ENCODE data around the gene IL13.
"Not testable (repeated sequence)": the region's sequence is repeated elsewhere in the genome, so short reads cannot be mapped to it uniquely, and the experiment has no call there.

Gene IL13

DNA sequence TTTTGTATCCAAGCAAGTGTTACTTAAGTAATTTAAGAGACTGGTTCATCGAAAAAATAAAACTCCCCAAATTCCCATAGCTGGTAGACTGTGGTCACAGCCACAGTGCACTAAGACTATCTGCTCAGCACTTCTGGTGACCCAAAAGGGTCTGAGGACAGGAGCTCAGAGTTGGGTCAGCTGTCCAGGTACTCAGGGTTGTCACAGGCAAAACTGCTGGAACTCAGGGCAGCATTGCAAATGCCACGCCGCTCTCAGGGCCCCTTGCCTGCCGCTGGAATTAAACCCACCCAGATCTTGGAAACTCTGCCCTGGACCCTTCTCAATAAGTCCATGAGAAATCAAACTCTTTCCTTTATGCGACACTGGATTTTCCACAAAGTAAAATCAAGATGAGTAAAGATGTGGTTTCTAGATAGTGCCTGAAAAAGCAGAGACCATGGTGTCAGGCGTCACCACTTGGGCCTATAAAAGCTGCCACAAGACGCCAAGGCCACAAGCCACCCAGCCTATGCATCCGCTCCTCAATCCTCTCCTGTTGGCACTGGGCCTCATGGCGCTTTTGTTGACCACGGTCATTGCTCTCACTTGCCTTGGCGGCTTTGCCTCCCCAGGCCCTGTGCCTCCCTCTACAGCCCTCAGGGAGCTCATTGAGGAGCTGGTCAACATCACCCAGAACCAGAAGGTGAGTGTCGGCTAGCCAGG is at the start of gene IL13:
Gene IL13 (plus strand): TSS at position 498 of the 705 bp plus-strand sequence. CDS start 14 bp downstream, at position 512.
- Mint-ChIP-seq H3K27me3 (peaks cover 25% of the 10 kb centered on the region), H3K36me3 (no peaks in the 10 kb centered on the region), H3K4me3 (no peak within 1 kb of the TSS), H3K9me3 (no peaks in the 10 kb centered on the region), H3K27ac (no peak within 1 kb of the TSS), H3K4me1 (peaks cover 5% of the 10 kb centered on the region)

DNA sequence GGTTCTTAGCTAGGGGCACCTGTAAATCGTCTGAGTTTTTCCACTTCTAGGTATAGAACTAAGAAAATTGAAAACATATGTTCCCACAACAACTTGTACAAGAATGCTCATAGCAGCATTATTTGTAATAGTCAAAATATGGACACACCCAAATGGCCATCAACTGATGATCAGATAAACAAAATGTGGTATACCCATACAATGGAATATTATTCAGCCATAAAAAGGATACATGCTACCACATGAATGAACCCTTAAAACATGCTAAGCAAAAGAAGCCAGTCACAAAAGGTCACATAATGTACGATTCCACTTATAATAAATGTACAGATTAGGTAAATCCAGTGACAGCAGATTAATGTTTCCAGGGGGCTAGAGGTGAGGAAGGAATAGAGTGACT is 46.0 kb upstream of the IL13 start:
- H3K27me3 Mint-ChIP-seq = no peaks in the 10 kb centered on the region

DNA sequence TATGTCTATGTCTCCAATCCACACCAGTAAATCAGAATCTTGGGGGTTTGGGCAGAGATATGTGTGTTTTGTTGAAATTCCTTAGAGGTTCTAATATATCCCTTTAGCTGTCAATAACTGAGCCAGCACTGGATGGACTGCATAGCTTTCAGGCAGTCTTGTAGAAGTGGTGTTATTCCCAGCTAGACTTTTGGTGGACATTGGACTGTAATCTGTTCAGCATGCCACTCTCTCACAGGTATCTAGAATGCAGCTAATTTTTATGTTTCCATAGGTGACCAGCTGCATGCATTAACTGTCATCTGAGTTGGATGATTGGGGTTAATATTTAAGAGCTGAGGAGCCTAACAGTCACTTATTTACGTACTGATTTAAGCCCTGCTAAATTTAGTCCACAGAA is 45.1 kb upstream of the IL13 start:
- Mint-ChIP-seq H3K27me3 (no peaks in the 10 kb centered on the region), H3K9me3 (no peaks in the 10 kb centered on the region), H3K4me1 (no peaks in the 10 kb centered on the region), H3K27ac (no peak overlapping the region), H3K4me3 (no peak overlapping the region), H3K36me3 (peaks cover 20% of the 10 kb centered on the region)

More for the DNA sequence above, 46.0 kb upstream of the IL13 start:
- no peaks in the 10 kb centered on the region for H3K9me3 Mint-ChIP-seq
- peaks cover 17% of the 10 kb centered on the region for H3K36me3 Mint-ChIP-seq
- H3K4me3 Mint-ChIP-seq = no peak overlapping the region
- no peak overlapping the region for H3K27ac Mint-ChIP-seq
- H3K4me1 Mint-ChIP-seq = no peaks in the 10 kb centered on the region

- Mint-ChIP-seq H3K4me1 (no peaks in the 10 kb centered on the region), H3K27me3 (no peaks in the 10 kb centered on the region), H3K27ac (no peak overlapping the region), H3K4me3 (no peak overlapping the region), H3K36me3 (peaks cover 36% of the 10 kb centered on the region), H3K9me3 (no peaks in the 10 kb centered on the region)
These were observed 36.3 kb upstream of the IL13 start for GRCh38 chr5:132621699-132622098.

DNA sequence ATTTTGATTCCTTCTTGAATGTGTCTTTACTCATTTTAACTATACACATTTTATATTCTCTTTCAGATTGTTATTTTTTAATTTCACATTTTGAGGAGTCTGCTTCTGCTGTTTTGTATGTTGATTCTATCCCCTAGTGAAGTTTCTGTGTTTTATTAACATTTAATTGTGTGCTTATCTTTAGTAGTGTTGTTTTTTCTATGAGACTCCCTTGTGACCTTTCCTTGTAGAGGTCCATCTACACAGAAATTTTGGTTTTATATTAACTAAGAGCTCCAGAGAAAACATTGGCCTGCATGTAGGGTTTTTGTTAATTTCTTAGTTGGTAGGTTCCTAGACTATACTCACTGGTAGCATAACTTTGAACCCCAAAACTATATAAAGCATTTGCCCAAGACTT is 35.4 kb upstream of the IL13 start:
- no peaks in the 10 kb centered on the region for H3K27me3 Mint-ChIP-seq
- H3K36me3 Mint-ChIP-seq = peaks cover 39% of the 10 kb centered on the region
- H3K4me1 Mint-ChIP-seq = no peaks in the 10 kb centered on the region
- no peaks in the 10 kb centered on the region for H3K9me3 Mint-ChIP-seq
- no peak overlapping the region for H3K27ac Mint-ChIP-seq
- H3K4me3 Mint-ChIP-seq = no peak overlapping the region

GRCh38 chr5:132627470-132627869 is 30.5 kb upstream of the IL13 start:
- Mint-ChIP-seq H3K36me3 (peaks cover 18% of the 10 kb centered on the region), H3K4me3 (no peak overlapping the region), H3K9me3 (no peaks in the 10 kb centered on the region), H3K4me1 (no peaks in the 10 kb centered on the region), H3K27me3 (no peaks in the 10 kb centered on the region), H3K27ac (no peak overlapping the region)

- Mint-ChIP-seq H3K4me1 (no peaks in the 10 kb centered on the region), H3K27me3 (no peaks in the 10 kb centered on the region), H3K27ac (no peak overlapping the region), H3K4me3 (no peak overlapping the region), H3K9me3 (no peaks in the 10 kb centered on the region), H3K36me3 (peaks cover 11% of the 10 kb centered on the region)
These were observed 29.2 kb upstream of the IL13 start for GRCh38 chr5:132628814-132629213.

- no peaks in the 10 kb centered on the region for H3K4me1 Mint-ChIP-seq
- H3K4me3 Mint-ChIP-seq = no peak overlapping the region
- H3K36me3 Mint-ChIP-seq = peaks cover 12% of the 10 kb centered on the region
- H3K27me3 Mint-ChIP-seq = no peaks in the 10 kb centered on the region
- no peaks in the 10 kb centered on the region for H3K9me3 Mint-ChIP-seq
- H3K27ac Mint-ChIP-seq = no peak overlapping the region
These were observed 28.6 kb upstream of the IL13 start for GRCh38 chr5:132629230-132629944.

GRCh38 chr5:132633587-132633986 is 24.4 kb upstream of the IL13 start:
- not testable (repeated sequence) for H3K27me3 Mint-ChIP-seq, H3K4me1 Mint-ChIP-seq, H3K9me3 Mint-ChIP-seq, H3K27ac Mint-ChIP-seq, H3K4me3 Mint-ChIP-seq
- peaks cover 12% of the 10 kb centered on the region for H3K36me3 Mint-ChIP-seq

GRCh38 chr5:132635873-132636272 is 22.1 kb upstream of the IL13 start:
- no peak overlapping the region for H3K4me3 Mint-ChIP-seq
- H3K27me3 Mint-ChIP-seq = no peaks in the 10 kb centered on the region
- peaks cover 6% of the 10 kb centered on the region for H3K4me1 Mint-ChIP-seq
- H3K36me3 Mint-ChIP-seq = peaks cover 16% of the 10 kb centered on the region
- no peak overlapping the region for H3K27ac Mint-ChIP-seq
- no peaks in the 10 kb centered on the region for H3K9me3 Mint-ChIP-seq

DNA sequence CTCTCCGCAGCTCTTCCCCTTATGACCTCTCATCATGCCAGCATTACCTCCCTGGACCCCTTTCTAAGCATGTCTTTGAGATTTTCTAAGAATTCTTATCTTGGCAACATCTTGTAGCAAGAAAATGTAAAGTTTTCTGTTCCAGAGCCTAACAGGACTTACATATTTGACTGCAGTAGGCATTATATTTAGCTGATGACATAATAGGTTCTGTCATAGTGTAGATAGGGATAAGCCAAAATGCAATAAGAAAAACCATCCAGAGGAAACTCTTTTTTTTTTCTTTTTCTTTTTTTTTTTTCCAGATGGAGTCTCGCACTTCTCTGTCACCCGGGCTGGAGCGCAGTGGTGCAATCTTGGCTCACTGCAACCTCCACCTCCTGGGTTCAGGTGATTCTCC is 20.7 kb upstream of the IL13 start:
- Mint-ChIP-seq H3K27ac (no peak overlapping the region), H3K36me3 (peaks cover 18% of the 10 kb centered on the region), H3K9me3 (no peaks in the 10 kb centered on the region), H3K27me3 (no peaks in the 10 kb centered on the region), H3K4me3 (no peak overlapping the region), H3K4me1 (peaks cover 6% of the 10 kb centered on the region)

GRCh38 chr5:132639706-132640130 is 18.3 kb upstream of the IL13 start:
- H3K36me3 Mint-ChIP-seq = peaks cover 24% of the 10 kb centered on the region
- no peak overlapping the region for H3K4me3 Mint-ChIP-seq
- peaks cover 6% of the 10 kb centered on the region for H3K4me1 Mint-ChIP-seq
- no peaks in the 10 kb centered on the region for H3K9me3 Mint-ChIP-seq
- no peaks in the 10 kb centered on the region for H3K27me3 Mint-ChIP-seq
- H3K27ac Mint-ChIP-seq = no peak overlapping the region

GRCh38 chr5:132640613-132641012 is 17.4 kb upstream of the IL13 start:
- H3K9me3 Mint-ChIP-seq = no peaks in the 10 kb centered on the region
- H3K27ac Mint-ChIP-seq = no peak overlapping the region
- H3K36me3 Mint-ChIP-seq = peaks cover 26% of the 10 kb centered on the region
- peaks cover 2% of the 10 kb centered on the region for H3K4me1 Mint-ChIP-seq
- no peak overlapping the region for H3K4me3 Mint-ChIP-seq
- H3K27me3 Mint-ChIP-seq = no peaks in the 10 kb centered on the region

DNA sequence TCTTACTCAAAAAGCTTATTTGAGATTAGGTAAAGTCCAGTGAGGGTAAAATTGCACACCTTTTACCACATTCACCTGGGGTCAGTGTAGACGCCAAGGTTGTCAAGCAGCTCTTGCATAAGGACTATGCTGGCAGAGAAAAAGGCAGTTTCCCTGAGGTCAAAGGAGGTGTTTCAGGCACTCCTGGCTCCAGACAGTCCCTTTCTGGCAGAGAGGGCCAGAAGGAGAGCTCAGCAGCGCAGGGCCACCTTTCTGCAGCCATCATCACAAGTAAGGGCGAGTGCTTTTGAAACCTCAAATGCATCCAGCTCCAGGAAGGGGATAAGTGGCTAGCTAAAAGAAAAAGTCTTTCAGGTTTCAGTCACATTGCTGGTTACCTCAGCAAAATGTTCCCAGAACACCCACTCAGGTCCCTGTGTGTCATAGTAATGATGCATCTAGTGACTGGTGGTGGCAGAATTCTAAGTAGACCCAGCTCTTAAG is 16.7 kb upstream of the IL13 start:
- Mint-ChIP-seq H3K27ac (no peak overlapping the region), H3K4me3 (no peak overlapping the region), H3K9me3 (no peaks in the 10 kb centered on the region), H3K27me3 (no peaks in the 10 kb centered on the region), H3K4me1 (no peaks in the 10 kb centered on the region), H3K36me3 (peaks cover 26% of the 10 kb centered on the region)

DNA sequence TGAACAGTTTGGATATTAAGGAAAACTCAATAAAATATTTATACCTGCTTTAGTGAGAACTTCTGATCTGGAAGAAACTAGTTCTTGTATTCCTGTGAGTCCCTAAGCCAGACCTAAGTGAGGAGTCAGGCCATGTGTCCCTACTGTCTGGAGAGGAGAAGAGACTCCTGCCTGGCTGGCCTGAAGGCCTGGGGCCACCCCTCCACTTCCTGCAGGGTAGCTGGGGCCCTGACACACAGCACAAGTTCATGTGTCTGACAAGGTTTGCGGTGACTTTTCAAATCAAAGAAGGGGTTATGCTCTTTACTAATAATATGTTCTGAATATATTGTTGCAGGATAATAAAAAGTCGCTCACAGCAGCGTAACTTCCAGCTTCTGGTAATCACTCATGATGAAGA is 16.1 kb upstream of the IL13 start:
- H3K9me3 Mint-ChIP-seq = no peaks in the 10 kb centered on the region
- no peak overlapping the region for H3K4me3 Mint-ChIP-seq
- H3K27me3 Mint-ChIP-seq = no peaks in the 10 kb centered on the region
- no peak overlapping the region for H3K27ac Mint-ChIP-seq
- H3K36me3 Mint-ChIP-seq = peaks cover 26% of the 10 kb centered on the region
- no peaks in the 10 kb centered on the region for H3K4me1 Mint-ChIP-seq

DNA sequence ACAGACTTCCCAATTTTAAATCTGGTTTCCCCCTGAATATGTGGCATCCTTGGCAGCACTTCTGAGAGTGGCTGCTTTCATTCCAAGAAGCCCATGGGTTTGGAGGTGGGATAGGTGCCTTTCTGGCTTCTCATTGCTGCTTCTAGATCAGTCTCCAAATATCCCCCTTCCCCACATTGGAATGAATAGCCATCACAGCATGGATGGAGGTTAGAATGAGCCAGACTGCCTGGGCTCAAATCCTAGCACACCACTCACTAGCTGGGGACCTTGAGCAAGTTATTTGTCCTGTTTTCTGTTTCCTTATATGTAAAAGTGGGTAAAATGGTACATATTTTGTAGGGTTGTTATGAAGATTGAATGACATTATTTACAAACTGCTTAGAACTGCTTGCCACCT is 13.8 kb upstream of the IL13 start:
- H3K27ac Mint-ChIP-seq = no peak overlapping the region
- H3K9me3 Mint-ChIP-seq = peaks cover 9% of the 10 kb centered on the region
- H3K4me1 Mint-ChIP-seq = no peaks in the 10 kb centered on the region
- no peaks in the 10 kb centered on the region for H3K27me3 Mint-ChIP-seq
- H3K4me3 Mint-ChIP-seq = no peak overlapping the region
- H3K36me3 Mint-ChIP-seq = peaks cover 23% of the 10 kb centered on the region

All from activated naive CD4-positive, alpha-beta T cell treated with anti-CD3 and anti-CD28 coated beads, Interleukin-2, amount 50 U/mL, for 24 hours (primary cell).